HepG2 (cell line): ENCODE measurements around the gene F2RL3.

Experiments used
- HINFP ChIP-seq: sonication (generic); formaldehyde crosslinking; IDR thresholded peaks from 2 replicates; pipeline ENCODE4 v1.4.0; 2020; ENCODE audit warnings: low read depth, mild to moderate bottlenecking, missing genetic modification reagents
- NBN ChIP-seq: fragments of 450-650 bp; conservative IDR thresholded peaks from 2 replicates; pipeline ENCODE4 v1.6.1; 2017
- XBP1 ChIP-seq: sonication (generic); formaldehyde crosslinking; IDR thresholded peaks from 2 replicates; pipeline ENCODE4 v1.5.0; 2020; ENCODE audit warnings: missing genetic modification reagents
- YY1 ChIP-seq: IDR thresholded peaks from 2 replicates; pipeline ENCODE4 v1.6.1; 2011; ENCODE audit warnings: low read length, low read depth, moderate library complexity, mild to moderate bottlenecking; ENCODE audit not compliant: insufficient read depth, insufficient replicate concordance
- ZNF280D ChIP-seq: sonication (generic); formaldehyde crosslinking; IDR thresholded peaks from 2 replicates; pipeline ENCODE4 v1.5.1; 2020; ENCODE audit warnings: mild to moderate bottlenecking, missing genetic modification reagents

- TF ChIP-seq ZNF280D (CRISPR knock-in tag) (no peak), NBN (no peak), YY1 (no peak), HINFP (CRISPR knock-in tag) (no peak), XBP1 (CRISPR knock-in tag) (no peak)
These were observed 24.0 kb downstream of the F2RL3 start for GRCh38 chr19:16912780-16913179.
